D721Med (cell line): ENCODE results near the gene POT1.

Experiments
- DNase-seq: peaks from one replicate; pipeline ENCODE4 v3.0.0; 2011; ENCODE audit warnings: low spot score; ENCODE audit not compliant: insufficient read length
- FAIRE-seq: peaks from 2 replicates; lab custom pipeline; 2011; peaks lifted over from hg19 to GRCh38; lab: Jason Lieb, UNC
- TF ChIP-seq, protein P1 (sequence below): IDR thresholded peaks from 2 replicates; pipeline ENCODE4 v1.5.1; 2012; ENCODE audit warnings: mild to moderate bottlenecking, control low read depth; ENCODE audit not compliant: insufficient read depth; ENCODE audit errors: missing control alignments

Gene POT1

GRCh38 chr7:124792696-124793095 is 136.9 kb downstream of the POT1 start:
- TF ChIP-seq, protein P1, sequence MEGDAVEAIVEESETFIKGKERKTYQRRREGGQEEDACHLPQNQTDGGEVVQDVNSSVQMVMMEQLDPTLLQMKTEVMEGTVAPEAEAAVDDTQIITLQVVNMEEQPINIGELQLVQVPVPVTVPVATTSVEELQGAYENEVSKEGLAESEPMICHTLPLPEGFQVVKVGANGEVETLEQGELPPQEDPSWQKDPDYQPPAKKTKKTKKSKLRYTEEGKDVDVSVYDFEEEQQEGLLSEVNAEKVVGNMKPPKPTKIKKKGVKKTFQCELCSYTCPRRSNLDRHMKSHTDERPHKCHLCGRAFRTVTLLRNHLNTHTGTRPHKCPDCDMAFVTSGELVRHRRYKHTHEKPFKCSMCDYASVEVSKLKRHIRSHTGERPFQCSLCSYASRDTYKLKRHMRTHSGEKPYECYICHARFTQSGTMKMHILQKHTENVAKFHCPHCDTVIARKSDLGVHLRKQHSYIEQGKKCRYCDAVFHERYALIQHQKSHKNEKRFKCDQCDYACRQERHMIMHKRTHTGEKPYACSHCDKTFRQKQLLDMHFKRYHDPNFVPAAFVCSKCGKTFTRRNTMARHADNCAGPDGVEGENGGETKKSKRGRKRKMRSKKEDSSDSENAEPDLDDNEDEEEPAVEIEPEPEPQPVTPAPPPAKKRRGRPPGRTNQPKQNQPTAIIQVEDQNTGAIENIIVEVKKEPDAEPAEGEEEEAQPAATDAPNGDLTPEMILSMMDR: no peak
- DNase-seq (no peak), FAIRE-seq (no peak)

- TF ChIP-seq, protein P1: no peak
- DNase-seq (no peak), FAIRE-seq (no peak)
These were observed 137.6 kb downstream of the POT1 start for GRCh38 chr7:124792002-124792401.

GRCh38 chr7:124791426-124791825 is 138.2 kb downstream of the POT1 start:
- TF ChIP-seq, protein P1: no peak
- DNase-seq: no peak
- FAIRE-seq: no peak

GRCh38 chr7:124790645-124791044 is 139.0 kb downstream of the POT1 start:
- TF ChIP-seq, protein P1: no peak
- no peak for DNase-seq
- no peak for FAIRE-seq

- DNase-seq (no peak), FAIRE-seq (no peak)
- TF ChIP-seq, protein P1: no peak
These were observed 143.6 kb downstream of the POT1 start for GRCh38 chr7:124785994-124786393.

DNA sequence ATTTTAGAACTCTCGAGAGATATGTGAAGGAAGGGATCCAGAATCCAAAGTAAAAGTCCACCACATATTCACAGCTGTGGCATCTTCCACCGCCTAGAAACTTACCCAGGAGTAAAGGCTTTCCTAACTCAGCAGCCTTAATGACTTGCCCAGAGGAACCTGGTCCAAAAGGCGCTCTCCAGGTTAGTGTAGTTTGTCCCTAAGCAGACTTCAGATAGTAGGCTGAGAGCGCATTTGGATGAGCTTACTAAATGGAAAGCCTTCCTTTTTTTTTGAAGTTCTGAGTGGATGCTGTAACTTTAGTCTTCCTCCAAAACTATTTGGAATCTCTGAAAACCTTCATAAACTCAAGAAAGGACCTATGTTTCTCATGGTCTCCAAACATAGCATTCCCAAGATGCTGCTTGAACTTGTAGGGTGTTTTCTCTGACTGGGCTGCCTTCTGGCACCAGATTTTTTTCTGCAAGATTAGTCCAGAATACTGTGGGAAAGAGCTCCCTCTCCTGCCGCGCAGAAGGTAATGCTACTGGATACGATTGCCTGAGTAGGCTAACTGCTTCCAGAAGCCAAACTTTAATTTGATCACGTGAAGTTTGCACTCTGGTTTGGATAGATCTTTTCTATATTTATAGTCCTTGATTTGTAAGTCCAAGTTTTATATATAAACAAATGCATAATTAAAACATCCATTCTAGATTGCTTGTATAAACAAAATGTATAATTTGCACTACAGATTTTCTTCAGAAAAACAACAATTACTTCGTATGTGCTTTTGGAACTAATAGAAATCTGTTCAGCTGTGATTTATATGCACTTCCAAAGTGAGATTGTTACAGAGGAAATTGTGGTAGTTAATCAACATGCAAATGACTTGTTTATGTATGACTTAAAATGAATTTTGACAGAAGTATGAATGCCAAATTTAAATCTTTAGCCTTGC is 144.5 kb downstream of the POT1 start:
- TF ChIP-seq, protein P1: peak; percentile 97
- FAIRE-seq (peak; percentile 92), DNase-seq (no peak)

DNA sequence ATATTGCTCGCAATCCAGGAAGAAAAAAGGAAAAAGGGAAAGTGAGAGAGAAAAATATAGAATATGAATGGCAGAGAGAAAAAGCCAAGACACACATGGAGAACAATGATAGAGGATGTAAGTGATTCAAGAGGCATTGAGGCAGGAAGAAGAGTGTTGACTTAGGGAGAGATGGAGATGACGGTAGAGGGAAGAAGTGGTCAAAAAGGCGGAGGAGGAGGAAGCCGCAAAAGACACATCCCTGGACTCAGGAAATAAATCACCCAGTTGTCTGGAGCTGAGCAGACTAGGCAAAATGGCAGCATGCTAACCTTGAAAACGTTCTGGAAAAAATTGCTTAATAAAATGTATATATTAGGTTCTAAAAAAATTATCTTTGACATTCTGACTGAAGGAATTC is 146.4 kb downstream of the POT1 start:
- TF ChIP-seq, protein P1: no peak
- FAIRE-seq (no peak), DNase-seq (no peak)
